Mesendoderm (in vitro differentiated cells): ENCODE results near the gene AKAP6.

Source experiments
- DNase-seq: peaks from one replicate; pipeline ENCODE4 v3.0.0; 2013
- H2AK5ac ChIP-seq: 2 replicates; pipeline ENCODE4 v1.6.1; 2013; ENCODE audit warnings: low read length, inconsistent platforms
- H2BK120ac ChIP-seq: 2 replicates; pipeline ENCODE4 v1.6.1; 2013; ENCODE audit warnings: low read depth, mild to moderate bottlenecking, low read length, moderate library complexity, mixed read lengths
- H2BK15ac ChIP-seq: replicated peaks from 2 replicates; pipeline ENCODE4 v1.6.1; 2013; ENCODE audit warnings: low read depth, mild to moderate bottlenecking, moderate library complexity
- H2BK5ac ChIP-seq: 2 replicates; pipeline ENCODE4 v1.6.1; 2013; ENCODE audit warnings: low read length, inconsistent platforms
- H3K18ac ChIP-seq: 2 replicates; pipeline ENCODE4 v1.6.1; 2013; ENCODE audit warnings: mild to moderate bottlenecking, low read length, mixed read lengths
- H3K23ac ChIP-seq: one replicate; pipeline ENCODE4 v1.6.1; 2013; ENCODE audit warnings: low read length
- H3K27ac ChIP-seq: 2 replicates; pipeline ENCODE4 v1.5.1; 2013; ENCODE audit warnings: low read depth, mild to moderate bottlenecking, inconsistent platforms, low read length, moderate library complexity
- H3K27me3 ChIP-seq: 2 replicates; pipeline ENCODE4 v1.6.1; 2013; ENCODE audit warnings: low read length, control low read depth, mild to moderate bottlenecking, inconsistent platforms; ENCODE audit not compliant: insufficient read depth, poor library complexity
- H3K36me3 ChIP-seq: 2 replicates; pipeline ENCODE4 v1.6.1; 2013; ENCODE audit warnings: low read length, inconsistent platforms; ENCODE audit not compliant: control insufficient read depth, insufficient read depth
- H3K4ac ChIP-seq: one replicate; pipeline ENCODE4 v1.6.1; 2013; ENCODE audit warnings: low read depth, mild to moderate bottlenecking, low read length, moderate library complexity
- H3K4me1 ChIP-seq: 2 replicates; pipeline ENCODE4 v1.6.1; 2013; ENCODE audit warnings: low read depth, low read length, inconsistent platforms; ENCODE audit not compliant: control insufficient read depth
- H3K4me2 ChIP-seq: 2 replicates; pipeline ENCODE4 v1.6.1; 2013; ENCODE audit warnings: low read length
- H3K4me3 ChIP-seq: 2 replicates; pipeline ENCODE4 v1.5.1; 2013; ENCODE audit warnings: mild to moderate bottlenecking, low read length
- H3K56ac ChIP-seq: one replicate; pipeline ENCODE4 v1.6.1; 2013; ENCODE audit warnings: low read length
- H3K79me1 ChIP-seq: 2 replicates; pipeline ENCODE4 v1.6.1; 2013; ENCODE audit warnings: low read length, inconsistent platforms
- H3K79me2 ChIP-seq: 2 replicates; pipeline ENCODE4 v1.6.1; 2013; ENCODE audit warnings: mild to moderate bottlenecking, low read length; ENCODE audit not compliant: control insufficient read depth, insufficient read depth
- H3K9ac ChIP-seq: 2 replicates; pipeline ENCODE4 v1.6.1; 2013; ENCODE audit warnings: low read length, inconsistent platforms
- H4K5ac ChIP-seq: one replicate; pipeline ENCODE4 v1.6.1; 2013; ENCODE audit warnings: low read length
- H4K8ac ChIP-seq: one replicate; pipeline ENCODE4 v1.6.1; 2013; ENCODE audit warnings: low read depth, mild to moderate bottlenecking, control low read depth, low read length, moderate library complexity
- WGBS: extraction: QIAGEN DNeasy Blood & Tissue Kit; methylation state at CpG from one replicate; pipeline ENCODE4 v1.1.7; 2013; ENCODE audit warnings: low lambda C conversion rate, missing lambda C conversion rate; ENCODE audit not compliant: insufficient coverage; ENCODE audit errors: extremely low coverage; 5-methylcytosine and 5-hydroxymethylcytosine counted together

AKAP6 gene

GRCh38 chr14:32666308-32666707 is 337.2 kb downstream of the AKAP6 start:
- no peak overlapping the region for H3K4me3 ChIP-seq
- no peaks in the 10 kb centered on the region for H3K27me3 ChIP-seq
- no peak overlapping the region for H3K56ac ChIP-seq
- no peak overlapping the region for H3K23ac ChIP-seq
- no peak for DNase-seq
- no peak overlapping the region for H3K9ac ChIP-seq
- H2BK5ac ChIP-seq = no peak overlapping the region
- H3K4ac ChIP-seq = no peak overlapping the region
- no peak overlapping the region for H3K18ac ChIP-seq
- no peaks in the 10 kb centered on the region for H3K36me3 ChIP-seq
- H3K79me1 ChIP-seq = no peaks in the 10 kb centered on the region
- no peak overlapping the region for H4K8ac ChIP-seq
- no peak overlapping the region for H2AK5ac ChIP-seq
- no peak overlapping the region for H3K27ac ChIP-seq
- no peaks in the 10 kb centered on the region for H3K79me2 ChIP-seq
- no peak overlapping the region for H3K4me2 ChIP-seq
- H3K4me1 ChIP-seq = no peaks in the 10 kb centered on the region
- no peak overlapping the region for H2BK120ac ChIP-seq
- no peak overlapping the region for H2BK15ac ChIP-seq
- no peak overlapping the region for H4K5ac ChIP-seq

- H4K8ac ChIP-seq = no peak overlapping the region
- no peak overlapping the region for H2BK5ac ChIP-seq
- H3K4me3 ChIP-seq = no peak overlapping the region
Observed at GRCh38 chr14:32667287-32667686, 338.2 kb downstream of the AKAP6 start.

GRCh38 chr14:32667791-32668190 is 338.7 kb downstream of the AKAP6 start:
- no peak overlapping the region for H3K23ac ChIP-seq
- H4K5ac ChIP-seq = no peak overlapping the region
- no peak overlapping the region for H3K56ac ChIP-seq
- H3K79me2 ChIP-seq = no peaks in the 10 kb centered on the region
- H3K18ac ChIP-seq = no peak overlapping the region
- no peaks in the 10 kb centered on the region for H3K79me1 ChIP-seq
- no peak overlapping the region for H3K4me2 ChIP-seq
- H2BK120ac ChIP-seq = no peak overlapping the region
- H4K8ac ChIP-seq = no peak overlapping the region
- H3K27ac ChIP-seq = no peak overlapping the region
- no peak overlapping the region for H2AK5ac ChIP-seq
- H3K27me3 ChIP-seq = no peaks in the 10 kb centered on the region
- H3K36me3 ChIP-seq = no peaks in the 10 kb centered on the region
- no peaks in the 10 kb centered on the region for H3K4me1 ChIP-seq
- H3K9ac ChIP-seq = no peak overlapping the region
- H2BK5ac ChIP-seq = no peak overlapping the region
- no peak overlapping the region for H3K4me3 ChIP-seq
- no peak overlapping the region for H3K4ac ChIP-seq
- no peak overlapping the region for H2BK15ac ChIP-seq
- no peak for DNase-seq
- no CpG with 5 or more reads among the region's 1 CpG for WGBS

More at GRCh38 chr14:32667287-32667686, 338.2 kb downstream of the AKAP6 start:
- no peak for DNase-seq
- no peak overlapping the region for H3K9ac ChIP-seq
- no peak overlapping the region for H4K5ac ChIP-seq
- H3K79me1 ChIP-seq = no peaks in the 10 kb centered on the region
- no peak overlapping the region for H2BK15ac ChIP-seq
- no peak overlapping the region for H2AK5ac ChIP-seq
- H3K27ac ChIP-seq = no peak overlapping the region
- H3K56ac ChIP-seq = no peak overlapping the region
- H3K36me3 ChIP-seq = no peaks in the 10 kb centered on the region
- H3K4me2 ChIP-seq = no peak overlapping the region
- H3K4ac ChIP-seq = no peak overlapping the region
- no CpG with 5 or more reads among the region's 2 CpGs for WGBS
- H2BK120ac ChIP-seq = no peak overlapping the region
- H3K4me1 ChIP-seq = no peaks in the 10 kb centered on the region
- no peak overlapping the region for H3K23ac ChIP-seq
- no peaks in the 10 kb centered on the region for H3K79me2 ChIP-seq
- no peaks in the 10 kb centered on the region for H3K27me3 ChIP-seq
- no peak overlapping the region for H3K18ac ChIP-seq

- H3K9ac ChIP-seq = no peak overlapping the region
- no peak overlapping the region for H3K4me3 ChIP-seq
- no peak overlapping the region for H2BK120ac ChIP-seq
- no peak overlapping the region for H3K56ac ChIP-seq
- H2AK5ac ChIP-seq = no peak overlapping the region
- H3K79me2 ChIP-seq = no peaks in the 10 kb centered on the region
- H3K79me1 ChIP-seq = no peaks in the 10 kb centered on the region
- H2BK15ac ChIP-seq = no peak overlapping the region
- no CpG with 5 or more reads among the region's 2 CpGs for WGBS
- no peaks in the 10 kb centered on the region for H3K27me3 ChIP-seq
- H4K8ac ChIP-seq = no peak overlapping the region
- no peaks in the 10 kb centered on the region for H3K4me1 ChIP-seq
- H4K5ac ChIP-seq = no peak overlapping the region
- no peak overlapping the region for H3K4me2 ChIP-seq
- H3K27ac ChIP-seq = no peak overlapping the region
- H3K4ac ChIP-seq = no peak overlapping the region
- no peak overlapping the region for H3K23ac ChIP-seq
- H3K18ac ChIP-seq = no peak overlapping the region
- no peak overlapping the region for H2BK5ac ChIP-seq
- H3K36me3 ChIP-seq = no peaks in the 10 kb centered on the region
- DNase-seq = no peak
Observed at GRCh38 chr14:32669391-32669790, 340.3 kb downstream of the AKAP6 start.

GRCh38 chr14:32675433-32675832 is 346.3 kb downstream of the AKAP6 start:
- H2BK120ac ChIP-seq = no peak overlapping the region

DNA sequence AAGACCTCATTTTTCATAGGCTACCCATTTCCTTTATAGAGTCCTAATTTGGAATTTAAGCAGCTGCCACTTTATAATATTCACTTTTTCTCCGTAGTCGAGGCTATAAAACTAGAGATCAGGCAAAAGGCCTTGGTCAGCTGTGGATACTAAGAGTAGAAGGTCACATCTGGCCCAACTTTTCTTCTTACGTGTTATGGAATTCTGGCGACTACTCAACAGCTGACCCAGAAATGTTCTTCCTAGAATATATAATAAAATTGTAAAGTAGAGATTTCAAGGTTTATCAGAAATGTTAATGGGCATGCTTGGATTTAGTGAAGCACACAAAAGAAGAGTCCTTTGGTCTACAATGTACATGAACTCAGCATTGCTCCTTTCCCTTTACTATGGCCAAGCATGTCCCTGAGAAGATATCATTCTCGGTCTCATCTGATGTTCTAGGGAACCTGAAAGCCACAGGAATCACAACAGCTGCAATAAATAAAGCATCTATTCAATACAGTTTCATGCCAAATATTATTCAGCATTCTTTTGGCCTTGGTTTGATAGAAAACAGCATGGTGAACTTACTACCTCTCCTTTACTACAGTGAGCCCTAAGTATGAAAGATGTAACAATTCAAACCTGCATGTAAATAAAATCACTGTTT is 348.2 kb downstream of the AKAP6 start:
- H3K4me2 ChIP-seq = no peak overlapping the region
- H3K18ac ChIP-seq = no peak overlapping the region
- no peak overlapping the region for H3K4ac ChIP-seq
- no peak overlapping the region for H2BK5ac ChIP-seq
- no peak for DNase-seq
- no peak overlapping the region for H3K23ac ChIP-seq
- H3K27ac ChIP-seq = no peak overlapping the region
- no peaks in the 10 kb centered on the region for H3K79me1 ChIP-seq
- H3K79me2 ChIP-seq = no peaks in the 10 kb centered on the region
- H2AK5ac ChIP-seq = no peak overlapping the region
- no CpG with 5 or more reads among the region's 5 CpGs for WGBS
- H4K8ac ChIP-seq = no peak overlapping the region
- H3K27me3 ChIP-seq = no peaks in the 10 kb centered on the region
- H3K36me3 ChIP-seq = no peaks in the 10 kb centered on the region
- H3K4me1 ChIP-seq = no peaks in the 10 kb centered on the region
- H3K9ac ChIP-seq = no peak overlapping the region
- no peak overlapping the region for H2BK15ac ChIP-seq
- H4K5ac ChIP-seq = no peak overlapping the region
- no peak overlapping the region for H3K56ac ChIP-seq
- H2BK120ac ChIP-seq = no peak overlapping the region
- no peak overlapping the region for H3K4me3 ChIP-seq

More at GRCh38 chr14:32675433-32675832, 346.3 kb downstream of the AKAP6 start:
- Histone ChIP-seq H3K9ac (no peak overlapping the region), H3K18ac (no peak overlapping the region), H3K27me3 (no peaks in the 10 kb centered on the region), H4K5ac (no peak overlapping the region), H3K36me3 (no peaks in the 10 kb centered on the region), H3K4me2 (no peak overlapping the region), H2BK15ac (no peak overlapping the region), H3K4me3 (no peak overlapping the region), H2AK5ac (no peak overlapping the region), H3K23ac (no peak overlapping the region), H3K79me2 (no peaks in the 10 kb centered on the region), H3K4me1 (no peaks in the 10 kb centered on the region), H3K4ac (no peak overlapping the region), H4K8ac (no peak overlapping the region), H3K27ac (no peak overlapping the region), H3K56ac (no peak overlapping the region), H2BK5ac (no peak overlapping the region), H3K79me1 (no peaks in the 10 kb centered on the region)
- DNase-seq = no peak
- no CpG with 5 or more reads among the region's 1 CpG for WGBS
